ENCODE measurements around the gene GLIS1. TPM values are rescaled to one million over a fixed set of nuclear protein-coding genes. Genes with fewer than 3 reads are reported as not detected.

The GLIS1 gene
- total RNA-seq, 2 donors from 2014 or later: 0.16 TPM; not detected in 1

- intact Hi-C loops (cut with DNase I): no loop called here
- no peak for TF ChIP-seq CTCF (IDR thresholded peaks at IDR 0.05)
- DNase-seq: no peak
- Histone ChIP-seq H3K9ac (ENCODE audit: low read depth in 2 of 2, low read length in 2 of 2) (no peak overlapping the region), H3K36me3 (no peaks in the 10 kb centered on the region), H3K27ac (no peak overlapping the region), H3K9me3 (no peaks in the 10 kb centered on the region), H3K27me3 (no peaks in the 10 kb centered on the region), H3K4me3 (no peak overlapping the region), H3K4me1 (no peaks in the 10 kb centered on the region)
Measured at GRCh38 chr1:53601031-53601745, 137.8 kb downstream of the GLIS1 start.

- Histone ChIP-seq H3K4me1 (no peaks in the 10 kb centered on the region), H3K27ac (no peak overlapping the region), H3K4me3 (no peak overlapping the region), H3K9me3 (no peaks in the 10 kb centered on the region), H3K9ac (ENCODE audit: low read depth in 2 of 2, low read length in 2 of 2) (no peak overlapping the region), H3K27me3 (no peaks in the 10 kb centered on the region), H3K36me3 (no peaks in the 10 kb centered on the region)
- DNase-seq: no peak
- intact Hi-C loops (cut with DNase I): no loop called here
- no peak for TF ChIP-seq CTCF (IDR thresholded peaks at IDR 0.05)
Measured at GRCh38 chr1:53600561-53600960, 138.4 kb downstream of the GLIS1 start.

- Histone ChIP-seq H3K9me3 (no peaks in the 10 kb centered on the region), H3K9ac (ENCODE audit: low read depth in 2 of 2, low read length in 2 of 2) (no peak overlapping the region), H3K4me1 (no peaks in the 10 kb centered on the region), H3K4me3 (no peak overlapping the region), H3K36me3 (no peaks in the 10 kb centered on the region), H3K27me3 (no peaks in the 10 kb centered on the region), H3K27ac (no peak overlapping the region)
- DNase-seq: no peak
- TF ChIP-seq CTCF (IDR thresholded peaks at IDR 0.05): no peak
- intact Hi-C loops (cut with DNase I): no loop called here
Measured at GRCh38 chr1:53600001-53600400, 139.0 kb downstream of the GLIS1 start.

- H3K4me1 ChIP-seq: no peaks in the 10 kb centered on the region
- no peak for DNase-seq
- no peaks in the 10 kb centered on the region for H3K36me3 ChIP-seq
- no peak overlapping the region for H3K4me3 ChIP-seq
- no peaks in the 10 kb centered on the region for H3K27me3 ChIP-seq
- TF ChIP-seq CTCF (IDR thresholded peaks at IDR 0.05): no peak
- H3K27ac ChIP-seq: no peak overlapping the region
- H3K9ac ChIP-seq (ENCODE audit: low read depth in 2 of 2, low read length in 2 of 2): no peak overlapping the region
- no peaks in the 10 kb centered on the region for H3K9me3 ChIP-seq
- intact Hi-C loops (cut with DNase I): loop anchor here (10.0 kb wide), 1 partner anchor 115 kb away; no protein-coding TSS in a partner anchor
Measured at GRCh38 chr1:53599481-53599880, 139.5 kb downstream of the GLIS1 start.

GRCh38 chr1:53598966-53599365 lies 140.0 kb downstream of the GLIS1 start:
- no peaks in the 10 kb centered on the region for H3K36me3 ChIP-seq
- intact Hi-C loops (cut with DNase I): loop anchor here (10.0 kb wide), 1 partner anchor 114 kb away; no protein-coding TSS in a partner anchor
- H3K9ac ChIP-seq (ENCODE audit: low read depth in 2 of 2, low read length in 2 of 2): no peak overlapping the region
- no peaks in the 10 kb centered on the region for H3K4me1 ChIP-seq
- TF ChIP-seq CTCF (IDR thresholded peaks at IDR 0.05): no peak
- H3K27ac ChIP-seq: no peak overlapping the region
- H3K9me3 ChIP-seq: no peaks in the 10 kb centered on the region
- no peak for DNase-seq
- H3K4me3 ChIP-seq: no peak overlapping the region
- H3K27me3 ChIP-seq: no peaks in the 10 kb centered on the region
